Hepatocyte (in vitro differentiated cells): ENCODE results near the gene LHX3.

Experiments
- EZH2 ChIP-seq: fragments of 200-600 bp; sonication (generic); IDR thresholded peaks from 2 replicates; pipeline ENCODE4 v1.6.1; 2016; ENCODE audit warnings: antibody characterized with exemption, mild to moderate bottlenecking, borderline replicate concordance
- EZH2phosphoT487 ChIP-seq: fragments of 200-600 bp; sonication (generic); IDR thresholded peaks from one replicate; pipeline ENCODE4 v1.6.1; 2018; ENCODE audit warnings: antibody characterized with exemption, mild to moderate bottlenecking, low read depth, moderate library complexity; ENCODE audit not compliant: unreplicated experiment, severe bottlenecking
- TF ChIP-seq, protein P1 (sequence below): fragments of 200-600 bp; sonication (generic); IDR thresholded peaks from 2 replicates; pipeline ENCODE4 v1.5.1; 2016; ENCODE audit warnings: antibody characterized with exemption, mild to moderate bottlenecking; ENCODE audit not compliant: poor library complexity

DNA sequence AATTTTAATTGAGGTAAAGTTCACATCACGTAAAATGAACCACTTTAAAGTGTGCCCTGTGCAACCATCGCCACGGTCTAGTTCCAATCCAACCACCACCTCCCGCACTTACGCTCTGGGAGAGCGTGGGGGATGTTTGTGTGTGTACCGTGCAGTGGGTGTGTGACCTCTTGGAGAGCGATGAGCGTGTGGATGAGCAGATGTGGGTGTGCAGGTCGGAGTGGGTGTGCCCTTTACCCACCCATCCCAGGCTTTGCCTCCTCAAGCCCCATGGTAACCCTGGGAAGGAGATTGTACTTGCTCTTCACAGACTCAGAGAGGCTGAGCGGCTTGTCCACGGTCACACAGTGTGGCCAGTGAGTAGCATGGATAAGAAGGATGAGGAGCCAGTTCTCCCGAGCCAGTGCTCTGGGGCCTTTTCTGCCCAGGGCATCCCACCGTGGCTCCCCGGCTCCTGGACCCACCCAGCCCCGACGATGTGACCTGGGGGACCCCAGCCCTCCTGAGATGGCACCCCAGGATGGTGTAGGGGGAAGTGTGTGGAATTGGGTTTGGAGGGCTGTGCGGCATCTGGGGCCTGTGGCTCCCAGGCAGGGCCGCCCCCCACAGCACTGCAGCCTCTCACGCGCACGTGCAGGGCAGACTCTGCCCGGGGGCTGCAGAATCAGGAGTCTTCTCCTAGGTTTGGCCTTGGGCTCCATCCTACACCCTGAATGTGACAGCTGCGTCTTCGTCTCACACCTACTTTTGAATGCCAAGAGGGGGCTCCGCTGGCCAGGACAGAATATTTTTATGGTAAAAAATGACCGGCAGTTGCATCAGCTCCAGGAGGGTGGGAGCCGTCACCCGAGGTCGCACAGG, 13.6 kb downstream of the LHX3 start:
- TF ChIP-seq EZH2 (no peak), EZH2phosphoT487 (no peak)
- TF ChIP-seq, protein P1, sequence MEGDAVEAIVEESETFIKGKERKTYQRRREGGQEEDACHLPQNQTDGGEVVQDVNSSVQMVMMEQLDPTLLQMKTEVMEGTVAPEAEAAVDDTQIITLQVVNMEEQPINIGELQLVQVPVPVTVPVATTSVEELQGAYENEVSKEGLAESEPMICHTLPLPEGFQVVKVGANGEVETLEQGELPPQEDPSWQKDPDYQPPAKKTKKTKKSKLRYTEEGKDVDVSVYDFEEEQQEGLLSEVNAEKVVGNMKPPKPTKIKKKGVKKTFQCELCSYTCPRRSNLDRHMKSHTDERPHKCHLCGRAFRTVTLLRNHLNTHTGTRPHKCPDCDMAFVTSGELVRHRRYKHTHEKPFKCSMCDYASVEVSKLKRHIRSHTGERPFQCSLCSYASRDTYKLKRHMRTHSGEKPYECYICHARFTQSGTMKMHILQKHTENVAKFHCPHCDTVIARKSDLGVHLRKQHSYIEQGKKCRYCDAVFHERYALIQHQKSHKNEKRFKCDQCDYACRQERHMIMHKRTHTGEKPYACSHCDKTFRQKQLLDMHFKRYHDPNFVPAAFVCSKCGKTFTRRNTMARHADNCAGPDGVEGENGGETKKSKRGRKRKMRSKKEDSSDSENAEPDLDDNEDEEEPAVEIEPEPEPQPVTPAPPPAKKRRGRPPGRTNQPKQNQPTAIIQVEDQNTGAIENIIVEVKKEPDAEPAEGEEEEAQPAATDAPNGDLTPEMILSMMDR, result no peak
